ENCODE measurements around the gene NOC3L. TPM values are rescaled to one million over a fixed set of nuclear protein-coding genes. Genes with fewer than 3 reads are reported as not detected.

NOC3L gene
- total RNA-seq, 1 experiment from 2014 or later: 39.9 TPM

DNA sequence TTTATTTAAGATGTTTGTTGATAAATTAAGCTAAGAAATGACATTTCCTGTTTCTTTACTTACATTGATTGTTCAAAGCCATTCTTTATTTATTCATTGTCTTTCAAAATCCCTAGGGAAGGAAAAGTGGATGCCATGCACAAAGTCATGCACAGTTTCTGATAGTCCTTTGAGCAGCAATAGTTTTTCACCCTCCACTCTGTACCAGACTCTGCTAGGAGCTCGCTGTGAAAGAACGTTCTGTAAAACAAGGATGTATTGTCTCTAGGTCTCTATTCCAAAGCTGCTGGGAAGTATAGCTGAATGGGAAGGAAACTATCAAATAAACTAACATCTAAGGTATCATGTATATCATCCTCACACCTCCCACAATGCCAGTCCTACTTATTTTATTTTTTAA lies 7.8 kb upstream of the NOC3L start:
- H3K27me3 Mint-ChIP-seq (ENCODE audit: insufficient read depth, unreplicated experiment): no peaks in the 10 kb centered on the region
- no peak overlapping the region for H3K4me3 ChIP-seq (ENCODE audit: low read depth, low read length)
- CTCF ChIA-PET: interaction anchor here (0.6 kb wide), 1 partner anchor 979 kb away, joined by 3 read pairs; no protein-coding TSS in a partner anchor
- H3K4me3 Mint-ChIP-seq (ENCODE audit: unreplicated experiment): no peak overlapping the region
- no peaks in the 10 kb centered on the region for H3K36me3 Mint-ChIP-seq (ENCODE audit: insufficient read depth, unreplicated experiment)
- H3K27me3 ChIP-seq (replicated peaks; ENCODE audit: control insufficient read depth, insufficient read depth, low read length): no peaks in the 10 kb centered on the region
- POLR2A ChIA-PET: no interaction called here
- no peaks in the 10 kb centered on the region for H3K9me3 ChIP-seq
- no peaks in the 10 kb centered on the region for H3K4me1 Mint-ChIP-seq (ENCODE audit: low read depth, unreplicated experiment)
- H3K4me1 ChIP-seq: no peaks in the 10 kb centered on the region; the same call in 1 of the 2 replicates
- TF ChIP-seq, protein P1, sequence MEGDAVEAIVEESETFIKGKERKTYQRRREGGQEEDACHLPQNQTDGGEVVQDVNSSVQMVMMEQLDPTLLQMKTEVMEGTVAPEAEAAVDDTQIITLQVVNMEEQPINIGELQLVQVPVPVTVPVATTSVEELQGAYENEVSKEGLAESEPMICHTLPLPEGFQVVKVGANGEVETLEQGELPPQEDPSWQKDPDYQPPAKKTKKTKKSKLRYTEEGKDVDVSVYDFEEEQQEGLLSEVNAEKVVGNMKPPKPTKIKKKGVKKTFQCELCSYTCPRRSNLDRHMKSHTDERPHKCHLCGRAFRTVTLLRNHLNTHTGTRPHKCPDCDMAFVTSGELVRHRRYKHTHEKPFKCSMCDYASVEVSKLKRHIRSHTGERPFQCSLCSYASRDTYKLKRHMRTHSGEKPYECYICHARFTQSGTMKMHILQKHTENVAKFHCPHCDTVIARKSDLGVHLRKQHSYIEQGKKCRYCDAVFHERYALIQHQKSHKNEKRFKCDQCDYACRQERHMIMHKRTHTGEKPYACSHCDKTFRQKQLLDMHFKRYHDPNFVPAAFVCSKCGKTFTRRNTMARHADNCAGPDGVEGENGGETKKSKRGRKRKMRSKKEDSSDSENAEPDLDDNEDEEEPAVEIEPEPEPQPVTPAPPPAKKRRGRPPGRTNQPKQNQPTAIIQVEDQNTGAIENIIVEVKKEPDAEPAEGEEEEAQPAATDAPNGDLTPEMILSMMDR (IDR thresholded peaks at IDR 0.05; ENCODE audit: insufficient read depth in 1 of 2, low read depth in 1 of 2, low read length in 1 of 2, severe bottlenecking in 1 of 2, unreplicated experiment in 1 of 2): no peak
- H3K27ac Mint-ChIP-seq (ENCODE audit: unreplicated experiment): no peak overlapping the region
- no peak for DNase-seq
- H3K36me3 ChIP-seq (ENCODE audit: control insufficient read depth, insufficient read depth, low read length): no peaks in the 10 kb centered on the region
- intact Hi-C loops (cut with micrococcal nuclease; ENCODE audit: unreplicated experiment): no loop called here
- no peaks in the 10 kb centered on the region for H3K9me3 Mint-ChIP-seq (ENCODE audit: unreplicated experiment)
- BruUV-seq (replicated peaks): no TSS peak

GRCh38 chr10:94366382-94366781 lies 3.6 kb upstream of the NOC3L start:
- intact Hi-C loops (cut with micrococcal nuclease; ENCODE audit: unreplicated experiment): no loop called here
- POLR2A ChIA-PET: no interaction called here
- no peak overlapping the region for H3K4me3 ChIP-seq (ENCODE audit: low read depth, low read length)
- Mint-ChIP-seq H3K36me3 (ENCODE audit: insufficient read depth, unreplicated experiment) (peaks cover 7% of the 10 kb centered on the region), H3K27ac (ENCODE audit: unreplicated experiment) (no peak overlapping the region), H3K27me3 (ENCODE audit: insufficient read depth, unreplicated experiment) (no peaks in the 10 kb centered on the region), H3K4me3 (ENCODE audit: unreplicated experiment) (no peak overlapping the region), H3K9me3 (ENCODE audit: unreplicated experiment) (no peaks in the 10 kb centered on the region), H3K4me1 (ENCODE audit: low read depth, unreplicated experiment) (peaks cover 7% of the 10 kb centered on the region)
- TF ChIP-seq, protein P1 (IDR thresholded peaks at IDR 0.05; ENCODE audit: insufficient read depth in 1 of 2, low read depth in 1 of 2, low read length in 1 of 2, severe bottlenecking in 1 of 2, unreplicated experiment in 1 of 2): no peak
- DNase-seq: no peak
- peaks cover 6% of the 10 kb centered on the region for H3K4me1 ChIP-seq
- no TSS peak for BruUV-seq (replicated peaks)
- no peaks in the 10 kb centered on the region for H3K36me3 ChIP-seq (ENCODE audit: control insufficient read depth, insufficient read depth, low read length)
- H3K27me3 ChIP-seq (replicated peaks; ENCODE audit: control insufficient read depth, insufficient read depth, low read length): no peaks in the 10 kb centered on the region
- H3K9me3 ChIP-seq: no peaks in the 10 kb centered on the region
- CTCF ChIA-PET: interaction anchor here (0.7 to 1.4 kb wide), 2 partner anchors 55 to 78 kb away, joined by 4 read pairs; no protein-coding TSS in a partner anchor

DNA sequence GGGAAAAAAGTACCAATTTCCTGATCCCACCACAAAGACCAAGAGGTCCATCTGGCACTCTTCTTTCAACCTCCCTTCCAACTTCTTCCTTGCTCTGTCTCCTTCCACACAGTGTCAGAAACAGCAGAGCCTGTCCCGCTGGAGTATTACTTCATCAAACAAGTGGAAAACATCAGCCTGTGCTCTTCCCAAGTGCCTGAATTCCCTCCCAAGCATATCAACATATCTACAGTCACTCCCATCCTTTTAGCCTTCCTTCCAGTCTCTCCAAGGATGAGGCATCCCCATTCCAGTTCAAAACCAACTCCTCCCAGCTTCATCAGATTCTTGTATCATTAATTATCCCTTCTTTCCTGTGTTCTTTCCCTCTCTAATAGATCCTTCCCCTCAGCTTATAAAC lies 1.7 kb upstream of the NOC3L start:
- Mint-ChIP-seq H3K4me1 (ENCODE audit: low read depth, unreplicated experiment) (peaks cover 7% of the 10 kb centered on the region), H3K4me3 (ENCODE audit: unreplicated experiment) (peak overlapping the region; percentile 13), H3K36me3 (ENCODE audit: insufficient read depth, unreplicated experiment) (peaks cover 18% of the 10 kb centered on the region), H3K27ac (ENCODE audit: unreplicated experiment) (peak overlapping the region; percentile 2), H3K9me3 (ENCODE audit: unreplicated experiment) (no peaks in the 10 kb centered on the region), H3K27me3 (ENCODE audit: insufficient read depth, unreplicated experiment) (no peaks in the 10 kb centered on the region)
- Histone ChIP-seq H3K36me3 (ENCODE audit: control insufficient read depth, insufficient read depth, low read length) (no peaks in the 10 kb centered on the region; the same call in 1 of the 2 replicates), H3K4me3 (ENCODE audit: low read depth, low read length) (no peak overlapping the region), H3K9me3 (no peaks in the 10 kb centered on the region), H3K4me1 (peaks cover 8% of the 10 kb centered on the region), H3K27me3 (replicated peaks; ENCODE audit: control insufficient read depth, insufficient read depth, low read length) (no peaks in the 10 kb centered on the region)
- TF ChIP-seq, protein P1 (IDR thresholded peaks at IDR 0.05; ENCODE audit: insufficient read depth in 1 of 2, low read depth in 1 of 2, low read length in 1 of 2, severe bottlenecking in 1 of 2, unreplicated experiment in 1 of 2): no peak
- CTCF ChIA-PET: no interaction called here
- no TSS peak for BruUV-seq (replicated peaks)
- POLR2A ChIA-PET: interaction anchor here (1.2 kb wide), 1 partner anchor 39 kb away, joined by 3 read pairs; no protein-coding TSS in a partner anchor
- no peak for DNase-seq
- intact Hi-C loops (cut with micrococcal nuclease; ENCODE audit: unreplicated experiment): no loop called here
